ENCODE data around the gene ERCC4.

DNA sequence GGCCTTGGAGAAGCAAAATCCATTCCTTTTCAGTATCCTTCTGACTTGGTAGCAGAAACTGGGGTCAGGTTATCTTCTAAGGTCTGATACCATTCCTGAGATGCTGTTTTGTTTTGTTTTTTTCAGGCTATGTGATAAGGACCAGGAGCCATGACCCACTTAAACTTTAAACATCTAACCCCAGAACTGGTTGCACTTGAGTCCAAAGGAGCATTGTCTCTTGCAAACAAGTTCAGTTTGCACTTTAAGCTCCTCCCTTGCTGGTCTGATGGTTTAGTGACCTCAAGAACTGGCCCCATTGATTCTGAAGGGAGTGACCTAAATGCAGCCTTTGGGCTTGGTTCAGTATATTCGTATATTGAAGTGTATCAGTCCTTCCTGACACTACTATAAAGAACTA is 75.2 kb downstream of the ERCC4 start:
- TF ChIP-seq, protein P1, sequence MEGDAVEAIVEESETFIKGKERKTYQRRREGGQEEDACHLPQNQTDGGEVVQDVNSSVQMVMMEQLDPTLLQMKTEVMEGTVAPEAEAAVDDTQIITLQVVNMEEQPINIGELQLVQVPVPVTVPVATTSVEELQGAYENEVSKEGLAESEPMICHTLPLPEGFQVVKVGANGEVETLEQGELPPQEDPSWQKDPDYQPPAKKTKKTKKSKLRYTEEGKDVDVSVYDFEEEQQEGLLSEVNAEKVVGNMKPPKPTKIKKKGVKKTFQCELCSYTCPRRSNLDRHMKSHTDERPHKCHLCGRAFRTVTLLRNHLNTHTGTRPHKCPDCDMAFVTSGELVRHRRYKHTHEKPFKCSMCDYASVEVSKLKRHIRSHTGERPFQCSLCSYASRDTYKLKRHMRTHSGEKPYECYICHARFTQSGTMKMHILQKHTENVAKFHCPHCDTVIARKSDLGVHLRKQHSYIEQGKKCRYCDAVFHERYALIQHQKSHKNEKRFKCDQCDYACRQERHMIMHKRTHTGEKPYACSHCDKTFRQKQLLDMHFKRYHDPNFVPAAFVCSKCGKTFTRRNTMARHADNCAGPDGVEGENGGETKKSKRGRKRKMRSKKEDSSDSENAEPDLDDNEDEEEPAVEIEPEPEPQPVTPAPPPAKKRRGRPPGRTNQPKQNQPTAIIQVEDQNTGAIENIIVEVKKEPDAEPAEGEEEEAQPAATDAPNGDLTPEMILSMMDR (IDR thresholded peaks at IDR 0.05; ENCODE audit: insufficient read depth, low read depth, low read length) = no peak
- no peak for TF ChIP-seq EZH2 (IDR thresholded peaks at IDR 0.05; ENCODE audit: insufficient read depth, low read length)
